Mucosa of stomach (tissue), 1 donor: ENCODE data around the gene SLC44A2.

Experiments
- H3K27me3 ChIP-seq: one replicate; pipeline ENCODE4 v1.7.0; 2013; ENCODE audit warnings: mild to moderate bottlenecking, low read length; ENCODE audit not compliant: control insufficient read depth, insufficient read depth
- H3K36me3 ChIP-seq: one replicate; pipeline ENCODE4 v1.7.0; 2013; ENCODE audit warnings: low read length; ENCODE audit not compliant: control insufficient read depth, insufficient read depth
- H3K4me1 ChIP-seq: one replicate; pipeline ENCODE4 v1.7.0; 2013; ENCODE audit warnings: mild to moderate bottlenecking, low read length; ENCODE audit not compliant: control insufficient read depth, insufficient read depth
- H3K4me3 ChIP-seq: one replicate; pipeline ENCODE4 v1.7.0; 2013; ENCODE audit warnings: low read length
- H3K9ac ChIP-seq: one replicate; pipeline ENCODE4 v1.7.0; 2013; ENCODE audit warnings: mild to moderate bottlenecking, low read length, moderate library complexity
- H3K9me3 ChIP-seq: one replicate; pipeline ENCODE4 v1.7.0; 2013; ENCODE audit warnings: mild to moderate bottlenecking, low read length, moderate library complexity; ENCODE audit not compliant: control insufficient read depth
- donor health status: Pancreatic carcinoma.

Gene SLC44A2

DNA sequence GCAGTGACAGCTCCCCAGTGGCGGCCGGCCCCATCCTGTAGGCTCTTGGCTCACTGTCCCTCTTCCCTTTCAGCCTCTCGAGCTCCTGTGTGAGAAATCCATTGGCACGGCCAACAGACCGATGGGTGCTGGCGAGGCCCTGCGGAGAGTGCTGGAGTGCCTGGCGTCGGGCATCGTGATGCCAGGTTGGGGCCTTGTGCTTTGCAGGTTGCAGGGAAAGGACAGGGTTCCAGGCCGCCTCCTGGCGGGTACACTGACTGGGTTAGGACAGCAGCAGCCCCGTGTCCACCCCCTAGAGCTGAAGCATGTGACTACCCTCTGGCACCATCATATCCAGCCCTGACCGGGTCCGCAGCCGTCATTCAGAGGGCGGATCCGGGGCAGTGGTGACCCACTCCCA lies 54.4 kb downstream of the SLC44A2 start:
- Histone ChIP-seq H3K9me3 (no peaks in the 10 kb centered on the region), H3K36me3 (peaks cover 40% of the 10 kb centered on the region), H3K4me3 (no peak overlapping the region), H3K9ac (no peak overlapping the region), H3K27me3 (no peaks in the 10 kb centered on the region), H3K4me1 (no peaks in the 10 kb centered on the region)

DNA sequence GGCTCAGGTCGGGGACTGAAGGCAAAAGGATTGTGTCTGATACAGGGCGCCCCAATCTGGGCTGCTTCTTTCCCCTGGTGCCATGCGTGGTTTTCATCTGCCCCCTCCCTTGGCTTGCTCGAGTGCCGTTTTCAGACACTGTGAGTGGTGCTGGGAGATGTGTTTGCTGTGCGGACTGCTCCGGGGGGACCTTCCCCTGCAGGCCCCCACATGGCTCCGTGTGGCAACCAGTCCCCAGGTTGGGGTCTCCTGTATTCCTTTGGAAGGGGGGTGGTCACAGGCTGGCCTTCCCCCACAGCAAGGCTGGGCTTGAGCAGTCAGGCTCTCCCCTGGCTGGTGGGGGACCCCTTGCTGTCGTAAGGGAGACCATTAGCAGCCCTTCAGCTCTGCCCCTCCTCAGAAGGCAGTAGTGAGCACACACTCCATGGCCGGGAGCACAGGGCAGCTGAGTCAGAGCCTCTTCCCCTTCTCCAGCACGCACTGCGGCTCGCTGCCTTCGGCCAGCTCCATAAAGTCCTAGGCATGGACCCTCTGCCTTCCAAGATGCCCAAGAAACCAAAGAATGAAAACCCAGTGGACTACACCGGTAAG lies 55.3 kb downstream of the SLC44A2 start:
- Histone ChIP-seq H3K36me3 (peaks cover 40% of the 10 kb centered on the region), H3K9me3 (no peaks in the 10 kb centered on the region), H3K4me3 (no peak overlapping the region), H3K4me1 (no peaks in the 10 kb centered on the region), H3K9ac (no peak overlapping the region), H3K27me3 (no peaks in the 10 kb centered on the region)

DNA sequence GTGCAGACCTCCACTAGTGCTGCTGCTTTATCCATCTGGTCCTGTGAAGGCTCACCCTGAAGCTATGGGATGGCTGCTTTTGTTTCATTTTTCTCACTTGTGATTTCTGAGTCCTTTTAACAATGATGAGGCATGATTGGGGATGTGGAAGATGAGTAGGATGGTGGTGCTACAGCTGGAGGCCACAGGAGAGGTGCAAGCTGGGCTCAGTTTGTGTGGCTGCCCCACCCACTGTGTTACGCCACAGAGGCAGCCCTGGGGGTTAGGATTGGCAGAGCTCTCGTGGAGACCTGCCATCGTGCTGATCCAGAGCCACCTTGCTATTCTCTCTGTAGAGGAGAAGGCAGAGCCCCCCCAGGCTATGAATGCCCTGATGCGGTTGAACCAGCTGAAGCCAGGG lies 56.3 kb downstream of the SLC44A2 start:
- no peak overlapping the region for H3K4me3 ChIP-seq
- no peak overlapping the region for H3K9ac ChIP-seq
- H3K27me3 ChIP-seq: no peaks in the 10 kb centered on the region
- H3K36me3 ChIP-seq: peaks cover 40% of the 10 kb centered on the region
- H3K9me3 ChIP-seq: no peaks in the 10 kb centered on the region
- no peaks in the 10 kb centered on the region for H3K4me1 ChIP-seq

DNA sequence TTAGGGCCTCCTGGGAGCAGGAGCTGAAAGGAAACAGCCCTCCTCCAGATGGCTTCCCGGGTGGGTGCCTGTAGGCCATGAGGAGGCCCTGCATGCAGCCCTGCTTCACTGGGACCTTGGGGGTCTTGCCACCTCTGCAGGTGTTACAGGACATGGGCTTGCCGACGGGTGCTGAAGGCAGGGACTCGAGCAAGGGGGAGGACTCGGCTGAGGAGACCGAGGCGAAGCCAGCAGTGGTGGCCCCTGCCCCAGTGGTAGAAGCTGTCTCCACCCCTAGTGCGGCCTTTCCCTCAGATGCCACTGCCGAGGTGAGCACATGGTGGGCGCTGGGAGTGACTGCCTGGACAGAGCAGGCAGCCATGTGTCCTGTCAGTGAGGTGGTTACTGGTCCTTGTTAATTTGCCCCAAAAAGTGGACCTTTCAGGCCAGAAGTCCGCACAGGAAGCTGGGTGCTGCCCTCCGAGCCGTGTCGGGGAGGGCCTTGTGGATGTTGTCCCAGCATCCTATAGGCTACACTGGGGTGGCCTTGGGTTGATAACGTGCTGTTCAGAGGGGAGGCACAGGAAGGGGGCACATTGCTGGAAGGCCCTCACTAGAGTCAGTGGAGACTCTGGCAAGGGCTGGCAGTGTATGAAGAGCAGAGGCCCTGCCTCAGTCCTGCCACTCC lies 57.2 kb downstream of the SLC44A2 start:
- Histone ChIP-seq H3K4me3 (no peak overlapping the region), H3K4me1 (no peaks in the 10 kb centered on the region), H3K9me3 (no peaks in the 10 kb centered on the region), H3K27me3 (no peaks in the 10 kb centered on the region), H3K9ac (no peak overlapping the region), H3K36me3 (peaks cover 41% of the 10 kb centered on the region)

- H3K36me3 ChIP-seq: peaks cover 43% of the 10 kb centered on the region
Observed at GRCh38 chr19:10683064-10683426, 57.7 kb downstream of the SLC44A2 start.

GRCh38 chr19:10683582-10683981 lies 58.2 kb downstream of the SLC44A2 start:
- no peak overlapping the region for H3K9ac ChIP-seq
- no peaks in the 10 kb centered on the region for H3K9me3 ChIP-seq
- no peak overlapping the region for H3K4me3 ChIP-seq
- H3K4me1 ChIP-seq: no peaks in the 10 kb centered on the region
- peaks cover 42% of the 10 kb centered on the region for H3K36me3 ChIP-seq
- no peaks in the 10 kb centered on the region for H3K27me3 ChIP-seq

More at GRCh38 chr19:10683064-10683426, 57.7 kb downstream of the SLC44A2 start:
- no peaks in the 10 kb centered on the region for H3K4me1 ChIP-seq
- H3K9ac ChIP-seq: no peak overlapping the region
- H3K9me3 ChIP-seq: no peaks in the 10 kb centered on the region
- no peak overlapping the region for H3K4me3 ChIP-seq
- no peaks in the 10 kb centered on the region for H3K27me3 ChIP-seq

DNA sequence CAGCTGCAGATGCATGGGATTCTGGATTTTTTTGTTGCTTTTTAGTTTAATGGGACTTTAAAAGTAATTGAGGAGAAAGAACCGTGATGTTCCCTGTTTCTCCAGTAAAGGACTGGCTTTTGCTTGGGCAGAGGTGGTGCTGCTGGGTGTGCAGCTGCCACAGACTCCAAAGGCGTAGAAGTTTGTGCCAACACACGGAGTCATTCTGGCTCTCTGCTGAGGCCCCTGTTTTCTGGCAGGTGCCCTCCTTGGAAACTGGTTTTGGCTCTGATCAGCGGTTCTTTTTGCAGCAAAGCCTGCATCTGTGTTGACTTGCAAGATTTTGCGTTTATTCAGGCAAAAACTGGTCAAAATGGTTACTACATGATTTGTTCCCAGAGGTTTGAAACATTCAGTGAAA lies 59.9 kb downstream of the SLC44A2 start:
- no peak overlapping the region for H3K4me3 ChIP-seq
- H3K36me3 ChIP-seq: peaks cover 41% of the 10 kb centered on the region
- H3K4me1 ChIP-seq: no peaks in the 10 kb centered on the region
- no peaks in the 10 kb centered on the region for H3K27me3 ChIP-seq
- no peaks in the 10 kb centered on the region for H3K9me3 ChIP-seq
- H3K9ac ChIP-seq: no peak overlapping the region

GRCh38 chr19:10686193-10686592 lies 60.8 kb downstream of the SLC44A2 start:
- H3K27me3 ChIP-seq: no peaks in the 10 kb centered on the region
- H3K9me3 ChIP-seq: no peaks in the 10 kb centered on the region
- H3K4me1 ChIP-seq: no peaks in the 10 kb centered on the region
- peaks cover 32% of the 10 kb centered on the region for H3K36me3 ChIP-seq
- no peak overlapping the region for H3K4me3 ChIP-seq
- no peak overlapping the region for H3K9ac ChIP-seq

DNA sequence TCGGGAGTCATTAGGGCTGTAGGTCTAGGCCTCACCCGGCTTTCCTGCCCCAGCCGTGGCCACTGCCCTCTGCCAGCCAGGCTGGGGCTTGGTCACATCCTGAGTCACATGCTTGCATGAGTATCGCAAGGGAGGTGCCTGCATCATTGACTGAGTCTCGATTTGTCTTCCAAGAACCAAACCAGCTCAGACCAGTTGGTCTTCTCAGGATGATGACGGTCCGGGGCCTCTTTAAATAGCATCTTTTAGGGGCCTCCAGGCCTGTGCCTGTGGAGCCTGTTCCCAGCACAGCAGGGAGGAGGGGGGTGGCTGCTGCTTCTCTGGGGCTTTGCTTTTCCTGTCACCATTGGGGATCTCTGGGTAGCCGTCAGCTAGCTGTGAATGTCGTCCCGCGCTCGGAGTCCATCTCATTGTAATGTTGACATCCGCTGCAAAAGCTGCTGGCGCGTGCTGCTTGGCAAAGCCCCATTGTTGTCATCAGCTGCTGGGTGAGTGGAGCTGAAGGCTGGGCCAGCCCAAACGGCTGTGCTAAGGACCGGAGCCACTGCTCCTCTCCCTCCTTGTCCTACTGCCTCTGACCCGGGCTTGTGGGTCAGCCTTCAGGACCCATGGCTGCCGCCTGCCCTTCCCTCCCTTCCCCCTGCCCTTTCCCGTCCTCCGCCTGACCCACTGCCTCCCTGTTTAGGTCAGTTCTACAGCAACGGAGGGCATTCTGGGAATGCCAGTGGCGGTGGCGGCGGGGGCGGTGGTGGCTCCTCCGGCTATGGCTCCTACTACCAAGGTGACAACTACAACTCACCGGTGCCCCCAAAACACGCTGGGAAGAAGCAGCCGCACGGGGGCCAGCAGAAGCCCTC lies 61.5 kb downstream of the SLC44A2 start:
- Histone ChIP-seq H3K9me3 (no peaks in the 10 kb centered on the region), H3K4me3 (no peak overlapping the region), H3K4me1 (no peaks in the 10 kb centered on the region), H3K27me3 (no peaks in the 10 kb centered on the region), H3K9ac (no peak overlapping the region), H3K36me3 (peaks cover 26% of the 10 kb centered on the region)

GRCh38 chr19:10687518-10688288 lies 62.4 kb downstream of the SLC44A2 start:
- Histone ChIP-seq H3K4me1 (no peaks in the 10 kb centered on the region), H3K27me3 (no peaks in the 10 kb centered on the region), H3K36me3 (peaks cover 23% of the 10 kb centered on the region), H3K9me3 (no peaks in the 10 kb centered on the region), H3K4me3 (no peak overlapping the region), H3K9ac (no peak overlapping the region)

DNA sequence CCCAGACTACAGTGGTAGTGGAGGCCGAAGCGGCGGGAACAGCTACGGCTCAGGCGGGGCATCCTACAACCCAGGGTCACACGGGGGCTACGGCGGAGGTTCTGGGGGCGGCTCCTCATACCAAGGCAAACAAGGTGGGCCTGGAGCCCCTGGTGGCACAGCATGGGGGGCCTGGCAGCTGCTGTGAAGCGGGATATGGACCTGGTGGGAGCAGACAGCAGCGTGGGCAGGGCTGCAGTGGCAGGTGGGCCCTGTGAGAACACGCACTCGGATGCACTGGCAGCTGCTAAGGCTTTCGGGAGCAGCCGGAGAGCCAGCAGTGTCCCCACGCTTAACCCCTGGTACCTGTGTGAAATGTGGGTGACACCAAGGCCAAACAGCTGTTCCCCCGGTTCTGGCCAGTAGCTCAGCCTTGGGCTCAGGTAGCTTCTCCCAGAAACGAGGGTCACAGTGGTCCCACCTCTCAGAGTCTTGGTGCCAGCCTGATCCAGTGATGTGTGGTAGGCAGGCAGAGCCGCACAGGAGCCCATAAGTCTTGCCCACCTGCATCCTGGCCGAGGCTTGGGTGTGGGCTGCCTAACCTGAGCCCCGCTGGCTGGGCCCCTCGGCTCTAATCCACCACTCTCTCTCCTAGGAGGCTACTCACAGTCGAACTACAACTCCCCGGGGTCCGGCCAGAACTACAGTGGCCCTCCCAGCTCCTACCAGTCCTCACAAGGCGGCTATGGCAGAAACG lies 63.4 kb downstream of the SLC44A2 start:
- H3K36me3 ChIP-seq: peaks cover 19% of the 10 kb centered on the region
- H3K4me3 ChIP-seq: no peak overlapping the region
- H3K4me1 ChIP-seq: no peaks in the 10 kb centered on the region
- H3K27me3 ChIP-seq: no peaks in the 10 kb centered on the region
- H3K9me3 ChIP-seq: no peaks in the 10 kb centered on the region
- no peak overlapping the region for H3K9ac ChIP-seq
